ENCODE results near the gene CRMP1.

DNA sequence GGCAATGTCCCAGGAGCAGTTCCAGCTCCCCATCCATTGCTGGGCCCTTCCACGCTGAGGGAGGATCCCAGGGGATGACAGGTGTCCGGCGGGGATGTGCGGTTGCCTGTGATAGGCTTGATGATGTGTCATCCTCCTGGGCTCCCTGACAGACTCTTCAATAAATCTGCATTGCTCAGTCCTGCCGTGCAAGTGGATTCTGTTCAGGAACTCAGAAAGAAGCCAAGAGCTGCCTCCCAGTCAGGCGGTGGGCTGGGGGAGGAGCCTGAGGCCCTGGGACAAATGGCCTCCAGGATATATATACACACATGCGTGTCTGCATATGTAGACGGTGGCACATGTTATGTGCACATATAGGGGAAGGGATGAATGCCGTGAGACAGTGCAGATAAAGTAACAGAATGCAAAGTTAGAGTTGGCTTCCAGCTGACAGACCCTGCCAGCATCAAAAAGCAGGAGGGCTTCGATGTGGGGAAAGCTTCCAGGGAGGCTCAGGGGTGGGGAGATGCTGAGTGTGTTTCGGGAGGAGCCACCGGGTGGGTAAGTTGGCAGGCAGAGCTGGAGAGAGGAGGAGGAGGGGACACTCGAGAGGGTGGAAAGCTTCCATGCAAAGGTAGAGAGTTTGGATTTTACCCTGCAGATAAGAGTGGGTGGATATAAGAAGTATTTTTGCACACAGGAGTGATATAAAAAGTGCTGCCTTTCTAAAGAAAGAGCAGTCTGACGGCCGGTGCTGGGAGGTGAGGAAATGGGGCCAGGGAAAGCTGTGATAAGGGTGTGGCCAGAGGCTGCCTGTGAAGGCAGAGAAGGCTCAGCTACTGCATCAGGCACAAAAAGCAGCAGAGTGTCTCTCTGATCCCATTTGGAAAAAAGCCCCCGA, 28.5 kb upstream of the CRMP1 start:
- TF ChIP-seq ZNF274 (IDR thresholded peaks at IDR 0.05; ENCODE audit: low read depth, low read length) (no peak), SUZ12 (IDR thresholded peaks at IDR 0.05; ENCODE audit: extremely low read depth, insufficient read depth, insufficient read length) (no peak), YY1 (IDR thresholded peaks at IDR 0.05; ENCODE audit: insufficient read depth, insufficient read length) (no peak)

Data from NT2/D1 (cell line).